Measurements from ENCODE around the gene NECAB2. TPM values are rescaled to one million over a fixed set of nuclear protein-coding genes. Genes with fewer than 3 reads are reported as not detected.

NECAB2 gene
- total and polyA plus RNA-seq, 8 donors: 0.46 to 11.2 (median 1.7) TPM; not detected in 3

DNA sequence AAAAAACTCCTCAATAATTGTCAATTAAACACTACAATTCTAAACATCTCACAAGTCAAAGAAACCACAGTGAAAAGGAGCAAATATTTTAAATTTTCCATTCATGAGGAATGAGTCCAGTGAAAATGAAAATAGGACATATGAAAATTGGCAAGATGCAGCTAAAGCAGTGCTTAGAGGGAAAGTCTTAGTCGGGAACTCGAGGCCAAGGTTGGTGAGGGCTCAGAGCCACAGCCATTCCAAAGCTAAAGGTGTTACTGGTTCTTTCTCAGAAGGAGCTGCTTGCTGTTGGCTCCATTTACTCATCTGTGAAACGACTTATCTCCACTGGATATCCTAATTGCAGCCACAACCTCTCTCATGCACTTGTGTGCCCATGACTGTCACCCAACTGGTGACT, 68.1 kb downstream of the NECAB2 start:
- WGBS, 5 donors: 45 to 79% (median 77%) methylated on average over 3 of the region's 3 CpGs
- Histone ChIP-seq H3K27me3 (peaks cover 0 to 25% (median 0%) of the 10 kb centered on the region in 3 donors), H3K4me3 (no peak overlapping the region), H3K9me3 (peaks cover 0 to 12% (median 11%) of the 10 kb centered on the region in 4 donors), H3K36me3 (no peaks in the 10 kb centered on the region), H3K4me1 (no peaks in the 10 kb centered on the region), H3K27ac (no peak overlapping the region)
- intact Hi-C loops (cut with DNase I; ENCODE audit: low total_unique reads): no loop called here
- DNase-seq: no peak
- TF ChIP-seq, protein P1, sequence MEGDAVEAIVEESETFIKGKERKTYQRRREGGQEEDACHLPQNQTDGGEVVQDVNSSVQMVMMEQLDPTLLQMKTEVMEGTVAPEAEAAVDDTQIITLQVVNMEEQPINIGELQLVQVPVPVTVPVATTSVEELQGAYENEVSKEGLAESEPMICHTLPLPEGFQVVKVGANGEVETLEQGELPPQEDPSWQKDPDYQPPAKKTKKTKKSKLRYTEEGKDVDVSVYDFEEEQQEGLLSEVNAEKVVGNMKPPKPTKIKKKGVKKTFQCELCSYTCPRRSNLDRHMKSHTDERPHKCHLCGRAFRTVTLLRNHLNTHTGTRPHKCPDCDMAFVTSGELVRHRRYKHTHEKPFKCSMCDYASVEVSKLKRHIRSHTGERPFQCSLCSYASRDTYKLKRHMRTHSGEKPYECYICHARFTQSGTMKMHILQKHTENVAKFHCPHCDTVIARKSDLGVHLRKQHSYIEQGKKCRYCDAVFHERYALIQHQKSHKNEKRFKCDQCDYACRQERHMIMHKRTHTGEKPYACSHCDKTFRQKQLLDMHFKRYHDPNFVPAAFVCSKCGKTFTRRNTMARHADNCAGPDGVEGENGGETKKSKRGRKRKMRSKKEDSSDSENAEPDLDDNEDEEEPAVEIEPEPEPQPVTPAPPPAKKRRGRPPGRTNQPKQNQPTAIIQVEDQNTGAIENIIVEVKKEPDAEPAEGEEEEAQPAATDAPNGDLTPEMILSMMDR (IDR thresholded peaks at IDR 0.05): no peak
- TF ChIP-seq POLR2A (IDR thresholded peaks at IDR 0.05) (no peak), POLR2AphosphoS5 (IDR thresholded peaks at IDR 0.05) (no peak), EP300 (IDR thresholded peaks at IDR 0.05) (no peak)

DNA sequence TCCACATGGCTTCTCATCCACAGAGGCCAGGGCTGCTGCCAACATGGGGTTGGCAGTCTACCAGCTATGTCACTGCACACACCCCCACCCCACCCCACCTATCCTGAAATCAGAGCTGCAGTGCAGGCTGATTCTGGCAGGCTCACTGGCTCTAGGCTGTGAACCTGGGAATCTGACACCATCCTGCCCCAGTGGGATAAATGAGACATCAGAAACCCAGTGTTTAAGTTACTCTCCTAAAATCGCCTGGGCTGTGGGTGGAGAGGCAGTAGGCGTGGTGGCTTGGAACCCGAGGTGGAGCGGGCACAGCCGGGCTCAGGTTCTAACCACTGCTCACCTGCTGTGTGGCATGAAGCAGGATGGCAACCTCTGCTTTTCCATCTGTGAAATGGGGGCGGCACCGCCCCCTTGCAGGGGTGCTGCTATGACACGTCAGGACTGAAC, 69.0 kb downstream of the NECAB2 start:
- Histone ChIP-seq H3K4me3 (no peak overlapping the region), H3K4me1 (no peaks in the 10 kb centered on the region), H3K9me3 (peaks cover 0 to 12% (median 11%) of the 10 kb centered on the region in 4 donors), H3K27ac (no peak overlapping the region), H3K36me3 (no peaks in the 10 kb centered on the region), H3K27me3 (peaks cover 0 to 27% (median 0%) of the 10 kb centered on the region in 3 donors)
- no peak for DNase-seq
- TF ChIP-seq, protein P1 (IDR thresholded peaks at IDR 0.05): no peak
- TF ChIP-seq POLR2AphosphoS5 (IDR thresholded peaks at IDR 0.05): no peak
- no peak for TF ChIP-seq POLR2A (IDR thresholded peaks at IDR 0.05)
- no peak for TF ChIP-seq EP300 (IDR thresholded peaks at IDR 0.05)
- 78 to 93% (median 88%) methylated on average over 6 to 8 of the region's 8 CpGs for WGBS, 5 donors
- intact Hi-C loops (cut with DNase I; ENCODE audit: low total_unique reads): no loop called here

DNA sequence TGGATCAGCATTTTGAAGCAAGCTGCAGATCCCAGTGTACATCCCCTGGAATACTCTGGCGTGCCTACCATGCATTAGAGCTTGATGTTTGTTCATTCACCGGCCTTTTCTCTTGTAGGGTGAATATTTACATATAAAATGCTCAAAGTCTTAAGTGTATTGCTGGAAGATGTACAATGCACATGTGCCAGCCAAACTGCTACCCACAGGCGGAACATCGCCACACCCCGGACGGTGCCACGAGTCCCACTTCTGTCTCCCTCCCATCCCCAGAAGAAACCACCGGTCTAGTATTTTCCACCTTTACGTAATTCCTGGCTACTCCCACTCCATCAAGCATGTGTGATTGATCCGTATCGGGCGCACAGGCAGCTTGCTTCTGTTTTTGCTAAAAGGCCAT, 70.4 kb downstream of the NECAB2 start:
- TF ChIP-seq POLR2A (IDR thresholded peaks at IDR 0.05): no peak
- TF ChIP-seq, protein P1 (IDR thresholded peaks at IDR 0.05): no peak
- no peak for TF ChIP-seq EP300 (IDR thresholded peaks at IDR 0.05)
- no peak for TF ChIP-seq POLR2AphosphoS5 (IDR thresholded peaks at IDR 0.05)
- no peak for DNase-seq
- peaks cover 0 to 4% (median under 1%) of the 10 kb centered on the region in 4 donors for H3K4me1 ChIP-seq

DNA sequence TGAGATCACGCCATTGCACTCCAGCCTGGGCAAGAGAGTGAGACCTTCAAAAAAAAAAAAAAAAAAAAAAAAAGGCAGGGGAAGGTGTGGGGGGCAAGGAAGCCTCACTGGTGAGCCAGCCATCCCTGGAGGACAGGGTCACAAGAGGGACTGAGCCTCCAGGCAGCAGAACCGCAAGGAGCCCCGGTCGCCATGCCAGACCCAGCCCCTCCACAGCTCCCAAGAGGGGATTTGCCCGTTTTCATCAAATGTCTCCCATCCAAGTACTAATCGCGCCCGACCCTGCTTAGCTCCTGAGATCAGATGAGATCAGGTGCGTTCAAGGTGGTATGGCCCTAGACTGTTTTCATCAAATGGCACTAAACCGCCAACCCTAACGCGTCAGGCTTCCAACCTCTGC, 71.7 kb downstream of the NECAB2 start:
- DNase-seq: no peak
- H3K27me3 ChIP-seq: peaks cover 0 to 46% (median 12%) of the 10 kb centered on the region in 3 donors
- WGBS, 5 donors: 89 to 97% (median 93%) methylated on average over 12 of the region's 12 CpGs
- no peak overlapping the region for H3K4me3 ChIP-seq
- H3K9me3 ChIP-seq: peaks cover 0 to 12% (median 11%) of the 10 kb centered on the region in 4 donors
- no peak overlapping the region for H3K27ac ChIP-seq
- no peaks in the 10 kb centered on the region for H3K36me3 ChIP-seq
- intact Hi-C loops (cut with DNase I; ENCODE audit: low total_unique reads): loop anchor here (10.0 kb wide), 1 partner anchor 65 kb away; no protein-coding TSS in a partner anchor
- H3K4me1 ChIP-seq: peaks cover 0 to 13% (median 3%) of the 10 kb centered on the region in 4 donors
- TF ChIP-seq, protein P1 (IDR thresholded peaks at IDR 0.05): no peak
- no peak for TF ChIP-seq POLR2AphosphoS5 (IDR thresholded peaks at IDR 0.05)
- TF ChIP-seq EP300 (IDR thresholded peaks at IDR 0.05): no peak
- TF ChIP-seq POLR2A (IDR thresholded peaks at IDR 0.05): no peak

More for the DNA sequence above, 70.4 kb downstream of the NECAB2 start:
- WGBS, 5 donors: 88 to 94% (median 90%) methylated on average over 12 of the region's 12 CpGs
- Histone ChIP-seq H3K4me3 (no peak overlapping the region), H3K27ac (no peak overlapping the region), H3K27me3 (peaks cover 0 to 35% (median 8%) of the 10 kb centered on the region in 3 donors), H3K9me3 (peaks cover 0 to 12% (median 11%) of the 10 kb centered on the region in 4 donors), H3K36me3 (no peaks in the 10 kb centered on the region)
- intact Hi-C loops (cut with DNase I; ENCODE audit: low total_unique reads): no loop called here

Measured in stomach (tissue), 9 donors.